SK-N-SH treated with all-trans-retinoic acid at 6 μM for 48 hours (cell line): ENCODE data around the gene NDC80.
"Not testable (repeated sequence)": the region's sequence is repeated elsewhere in the genome, so short reads cannot be mapped to it uniquely, and the experiment has no call there.

Experiments
- ATAC-seq: fragments of 200-7000 bp; cut with Tn5 transposase; 3 replicates; pipeline ENCODE4 v1.9.1; 2020; ENCODE audit warnings: mild to moderate bottlenecking, moderate library complexity
- BACH2 ChIP-seq: fragments of 250-450 bp; sonication (Bioruptor Pico); IDR thresholded peaks from 2 replicates; pipeline ENCODE4 v1.9.0; 2021; ENCODE audit warnings: mild to moderate bottlenecking, borderline replicate concordance
- CREB5 ChIP-seq: fragments of 250-450 bp; sonication (Bioruptor Pico); IDR thresholded peaks from 2 replicates; pipeline ENCODE4 v1.5.1; 2020; ENCODE audit warnings: low read depth, mild to moderate bottlenecking, moderate library complexity
- CSRNP3 ChIP-seq: fragments of 250-450 bp; sonication (Bioruptor Pico); IDR thresholded peaks from 2 replicates; pipeline ENCODE4 v1.5.1; 2021; ENCODE audit warnings: mild to moderate bottlenecking, moderate library complexity
- ESRRG ChIP-seq: fragments of 250-450 bp; sonication (Bioruptor Pico); IDR thresholded peaks from 2 replicates; pipeline ENCODE4 v1.6.1; 2021; ENCODE audit warnings: mild to moderate bottlenecking
- GLIS3 ChIP-seq: fragments of 250-450 bp; sonication (Bioruptor Pico); IDR thresholded peaks from 2 replicates; pipeline ENCODE4 v1.5.0; 2020; ENCODE audit warnings: mild to moderate bottlenecking, moderate library complexity
- ISL1 ChIP-seq: fragments of 250-450 bp; sonication (Bioruptor Pico); IDR thresholded peaks from 2 replicates; pipeline ENCODE4 v2.1.2; 2022; ENCODE audit warnings: mild to moderate bottlenecking, moderate library complexity
- OSR1 ChIP-seq: fragments of 250-450 bp; sonication (Bioruptor Pico); IDR thresholded peaks from 2 replicates; pipeline ENCODE4 v1.8.0; 2022; ENCODE audit warnings: moderate library complexity, mild to moderate bottlenecking, inconsistent platforms
- PATZ1 ChIP-seq: fragments of 250-450 bp; sonication (Bioruptor Pico); IDR thresholded peaks from 2 replicates; pipeline ENCODE4 v1.8.0; 2020; ENCODE audit warnings: mild to moderate bottlenecking, moderate library complexity, borderline replicate concordance
- POU6F1 ChIP-seq: fragments of 250-450 bp; sonication (Bioruptor Pico); IDR thresholded peaks from 2 replicates; pipeline ENCODE4 v1.8.0; 2021; ENCODE audit warnings: low read depth, mild to moderate bottlenecking, moderate library complexity, borderline replicate concordance
- RARB ChIP-seq: fragments of 250-450 bp; sonication (Bioruptor Pico); IDR thresholded peaks from 2 replicates; pipeline ENCODE4 v1.8.0; 2021; ENCODE audit warnings: mild to moderate bottlenecking, moderate library complexity
- SNAI2 ChIP-seq: fragments of 250-450 bp; sonication (Bioruptor Pico); IDR thresholded peaks from 2 replicates; pipeline ENCODE4 v1.5.0; 2020; ENCODE audit warnings: mild to moderate bottlenecking, moderate library complexity
- TCF4 ChIP-seq: fragments of 250-450 bp; sonication (Bioruptor Pico); IDR thresholded peaks from 2 replicates; pipeline ENCODE4 v1.8.0; 2021; ENCODE audit warnings: mild to moderate bottlenecking, moderate library complexity, borderline replicate concordance
- TOX ChIP-seq: fragments of 250-450 bp; sonication (Bioruptor Pico); IDR thresholded peaks from 2 replicates; pipeline ENCODE4 v1.8.0; 2021; ENCODE audit warnings: mild to moderate bottlenecking, moderate library complexity, borderline replicate concordance
- TSHZ2 ChIP-seq: fragments of 250-450 bp; sonication (Bioruptor Pico); IDR thresholded peaks from 2 replicates; pipeline ENCODE4 v1.5.0; 2020; ENCODE audit warnings: mild to moderate bottlenecking, moderate library complexity
- ZC3H10 ChIP-seq: fragments of 250-450 bp; sonication (Bioruptor Pico); IDR thresholded peaks from 2 replicates; pipeline ENCODE4 v1.5.1; 2021; ENCODE audit warnings: mild to moderate bottlenecking, moderate library complexity
- ZFP3 ChIP-seq: fragments of 250-450 bp; sonication (Bioruptor Pico); IDR thresholded peaks from 2 replicates; pipeline ENCODE4 v1.5.0; 2020; ENCODE audit warnings: mild to moderate bottlenecking, moderate library complexity
- ZFP30 ChIP-seq: fragments of 450-650 bp; formaldehyde crosslinking; IDR thresholded peaks from 2 replicates; pipeline ENCODE4 v1.5.0; 2022; ENCODE audit warnings: mild to moderate bottlenecking, moderate library complexity
- ZNF565 ChIP-seq: fragments of 450-650 bp; formaldehyde crosslinking; conservative IDR thresholded peaks from 2 replicates; pipeline ENCODE4 v1.5.0; 2020; ENCODE audit warnings: low read depth, mild to moderate bottlenecking, moderate library complexity
- ZNF70 ChIP-seq: fragments of 450-650 bp; formaldehyde crosslinking; IDR thresholded peaks from 2 replicates; pipeline ENCODE4 v1.5.0; 2020; ENCODE audit warnings: mild to moderate bottlenecking, moderate library complexity
- ZNF8 ChIP-seq: fragments of 450-650 bp; formaldehyde crosslinking; IDR thresholded peaks from 2 replicates; pipeline ENCODE4 v1.5.0; 2020; ENCODE audit warnings: mild to moderate bottlenecking, moderate library complexity

The NDC80 gene

GRCh38 chr18:2660849-2661248 is 89.5 kb downstream of the NDC80 start:
- ATAC-seq, result not testable (repeated sequence)
- 0 out of 2 replicates have a peak, but pooled peaks have one; percentile 26 for TF ChIP-seq ZNF8 (CRISPR knock-in tag)
- TF ChIP-seq, all 23 proteins: peak for 1; not testable (repeated sequence) for 22

GRCh38 chr18:2662288-2662687 is 90.9 kb downstream of the NDC80 start:
- not testable (repeated sequence) for ATAC-seq

GRCh38 chr18:2662990-2663389 is 91.6 kb downstream of the NDC80 start:
- ATAC-seq, result no peak
- TF ChIP-seq SNAI2, result no peak
- TF ChIP-seq OSR1 (CRISPR knock-in tag), result no peak
- TF ChIP-seq TOX (CRISPR knock-in tag), result no peak
- TF ChIP-seq CREB5 (CRISPR knock-in tag), result no peak
- no peak for TF ChIP-seq POU6F1 (CRISPR knock-in tag)
- TF ChIP-seq PATZ1 (CRISPR knock-in tag), result no peak
- TF ChIP-seq ZNF70 (CRISPR knock-in tag), result no peak
- no peak for TF ChIP-seq TSHZ2 (CRISPR knock-in tag)
- TF ChIP-seq ZFP3 (CRISPR knock-in tag), result no peak
- no peak for TF ChIP-seq ZFP30 (CRISPR knock-in tag)
- no peak for TF ChIP-seq RARB (CRISPR knock-in tag)
- TF ChIP-seq TCF4 (CRISPR knock-in tag), result no peak
- no peak for TF ChIP-seq ZC3H10 (CRISPR knock-in tag)
- TF ChIP-seq ZNF565 (CRISPR knock-in tag), result no peak
- TF ChIP-seq GLIS3 (CRISPR knock-in tag), result no peak
- no peak for TF ChIP-seq ESRRG (CRISPR knock-in tag)
- TF ChIP-seq ZNF8 (CRISPR knock-in tag), result no peak
- no peak for TF ChIP-seq BACH2 (CRISPR knock-in tag)
- no peak for TF ChIP-seq ISL1 (CRISPR knock-in tag)
- no peak for TF ChIP-seq CSRNP3 (CRISPR knock-in tag)
